Osteocyte (in vitro differentiated cells): ENCODE measurements around the gene NIM1K. TPM values are rescaled to one million over a fixed set of nuclear protein-coding genes. Genes with fewer than 3 reads are reported as not detected.
A peak's percentile ranks its signal among the peaks of the same experiment; 100 is the strongest.
"Not testable (repeated sequence)": the region's sequence is repeated elsewhere in the genome, so short reads cannot be mapped to it uniquely, and the experiment has no call there.

Experiments
- DNase-seq: peaks from one replicate; pipeline ENCODE4 v3.0.0; 2021; ENCODE audit warnings: mixed read lengths; ENCODE audit not compliant: unreplicated experiment; ENCODE audit errors: extremely low spot score
- H3K27ac Mint-ChIP-seq: one replicate; pipeline ENCODE4 v1.8.0; 2021; ENCODE audit warnings: mild to moderate bottlenecking, mixed read lengths; ENCODE audit not compliant: unreplicated experiment
- H3K27me3 Mint-ChIP-seq: one replicate; pipeline ENCODE4 v1.8.0; 2021; ENCODE audit warnings: mixed read lengths; ENCODE audit not compliant: unreplicated experiment
- H3K36me3 Mint-ChIP-seq: one replicate; pipeline ENCODE4 v1.8.0; 2021; ENCODE audit warnings: mixed read lengths; ENCODE audit not compliant: unreplicated experiment
- H3K4me1 Mint-ChIP-seq: one replicate; pipeline ENCODE4 v1.8.0; 2021; ENCODE audit warnings: mixed read lengths; ENCODE audit not compliant: unreplicated experiment
- H3K4me3 Mint-ChIP-seq: one replicate; pipeline ENCODE4 v1.8.0; 2021; ENCODE audit warnings: mild to moderate bottlenecking, moderate library complexity, mixed read lengths; ENCODE audit not compliant: unreplicated experiment
- H3K9me3 Mint-ChIP-seq: one replicate; pipeline ENCODE4 v1.8.0; 2021; ENCODE audit warnings: mixed read lengths; ENCODE audit not compliant: unreplicated experiment
- CTCF ChIP-seq: fragments of 200-600 bp; sonication (generic); IDR thresholded peaks from 2 replicates; pipeline ENCODE4 v1.5.0; 2021; ENCODE audit warnings: antibody characterized with exemption, mild to moderate bottlenecking, moderate library complexity
- total RNA-seq: library from RNA; stranded (reverse); gene quantifications from 2 replicates; pipeline ENCODE4 v1.2.1, GENCODE V29; 2021

The NIM1K gene
- total RNA-seq, 1 donor from 2014 or later = 0.43 TPM

DNA sequence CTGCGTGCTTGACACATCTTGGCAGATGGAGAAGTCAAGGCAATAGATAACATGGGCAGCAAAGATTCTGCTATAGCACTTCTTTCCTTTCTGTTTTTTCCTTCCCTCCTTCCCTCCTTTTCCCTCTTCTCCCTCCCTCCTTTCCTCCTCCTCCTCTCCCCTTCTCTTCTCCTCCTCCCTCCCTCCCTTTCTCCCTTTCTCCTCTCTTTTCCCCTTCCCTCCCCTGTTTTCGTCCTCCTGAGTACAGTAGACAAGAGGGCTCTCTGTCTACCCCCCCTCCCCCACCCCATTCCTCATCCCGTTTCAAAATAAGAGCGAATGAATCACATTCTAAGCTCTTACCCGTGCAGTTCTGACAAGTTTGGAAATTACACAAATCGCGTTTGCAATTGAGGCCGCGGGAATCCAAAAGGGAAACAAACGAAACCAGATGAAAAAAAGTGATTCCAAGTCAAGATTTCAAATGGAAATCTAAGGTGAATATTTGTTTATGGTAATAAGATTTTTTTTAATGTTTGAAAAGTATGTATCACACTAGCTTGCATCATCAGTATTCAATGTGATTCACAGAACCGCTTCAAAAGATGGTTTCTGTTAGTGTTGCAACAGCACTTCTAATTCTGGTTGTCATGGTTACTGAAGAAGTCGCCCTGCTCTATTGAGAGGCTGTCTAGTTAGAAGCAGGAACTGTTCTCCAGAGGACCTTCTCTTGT is 1.3 kb downstream of the NIM1K start:
- H3K4me3 Mint-ChIP-seq = peak overlapping the region; percentile 80
- H3K9me3 Mint-ChIP-seq = no peaks in the 10 kb centered on the region
- no peaks in the 10 kb centered on the region for H3K36me3 Mint-ChIP-seq
- H3K27me3 Mint-ChIP-seq = peaks cover 6% of the 10 kb centered on the region
- no peak for DNase-seq
- TF ChIP-seq CTCF = no peak
- peak overlapping the region; percentile 83 for H3K27ac Mint-ChIP-seq
- H3K4me1 Mint-ChIP-seq = peaks cover 21% of the 10 kb centered on the region

GRCh38 chr5:43193894-43194265 is 1.9 kb downstream of the NIM1K start:
- Mint-ChIP-seq H3K27ac (peak overlapping the region; percentile 83), H3K27me3 (peaks cover 6% of the 10 kb centered on the region), H3K9me3 (no peaks in the 10 kb centered on the region), H3K36me3 (no peaks in the 10 kb centered on the region), H3K4me3 (peak overlapping the region; percentile 80), H3K4me1 (peaks cover 21% of the 10 kb centered on the region)
- no peak for DNase-seq
- TF ChIP-seq CTCF = no peak

GRCh38 chr5:43195670-43196265 is 3.7 kb downstream of the NIM1K start:
- no peak overlapping the region for H3K4me3 Mint-ChIP-seq
- H3K36me3 Mint-ChIP-seq = no peaks in the 10 kb centered on the region
- no peak overlapping the region for H3K27ac Mint-ChIP-seq

DNA sequence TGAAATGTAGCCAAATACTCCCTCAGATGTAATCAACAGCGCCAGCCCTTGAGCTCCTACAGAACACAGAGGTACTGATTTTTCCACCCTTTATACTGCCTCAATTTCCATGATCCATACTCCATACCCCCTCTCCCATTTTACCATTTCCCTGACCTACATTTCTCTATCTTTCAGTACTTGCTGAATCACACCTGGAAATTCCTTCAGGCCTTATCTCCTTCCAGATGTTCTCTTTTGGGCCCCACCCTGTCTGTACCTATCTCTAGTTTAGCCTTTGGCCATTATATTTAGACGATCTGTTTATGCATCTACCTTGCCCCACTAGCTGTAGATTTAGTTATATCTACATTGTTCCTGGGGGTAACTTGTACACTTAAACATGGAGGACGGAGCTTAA is 5.5 kb downstream of the NIM1K start:
- peaks cover 6% of the 10 kb centered on the region for H3K27me3 Mint-ChIP-seq
- DNase-seq = no peak
- no peaks in the 10 kb centered on the region for H3K9me3 Mint-ChIP-seq
- peaks cover 15% of the 10 kb centered on the region for H3K4me1 Mint-ChIP-seq
- no peak overlapping the region for H3K27ac Mint-ChIP-seq
- H3K4me3 Mint-ChIP-seq = no peak overlapping the region
- H3K36me3 Mint-ChIP-seq = no peaks in the 10 kb centered on the region
- no peak for TF ChIP-seq CTCF

More at GRCh38 chr5:43195670-43196265, 3.7 kb downstream of the NIM1K start:
- Mint-ChIP-seq H3K9me3 (no peaks in the 10 kb centered on the region), H3K27me3 (peaks cover 6% of the 10 kb centered on the region), H3K4me1 (peaks cover 21% of the 10 kb centered on the region)
- no peak for TF ChIP-seq CTCF
- DNase-seq = no peak

DNA sequence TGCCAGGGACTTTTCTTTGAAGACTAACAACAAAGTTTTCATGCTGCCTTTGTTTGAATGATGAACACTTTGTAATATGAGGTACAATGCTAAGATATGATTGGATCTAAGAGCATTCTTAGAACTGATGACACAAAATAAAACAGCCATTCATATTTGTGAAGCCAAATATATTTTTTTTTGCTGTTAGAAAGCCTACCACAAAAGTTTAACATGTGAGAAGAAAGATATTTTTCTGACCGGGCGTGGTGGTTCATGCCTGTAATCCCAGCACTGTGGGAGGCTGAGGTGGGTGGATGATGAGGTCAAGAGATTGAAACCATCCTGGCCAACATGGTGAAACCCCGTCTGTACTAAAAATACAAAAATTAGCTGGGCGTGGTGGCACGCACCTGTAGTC is 9.4 kb downstream of the NIM1K start:
- H3K27ac Mint-ChIP-seq, DNase-seq, H3K27me3 Mint-ChIP-seq, H3K4me1 Mint-ChIP-seq, H3K36me3 Mint-ChIP-seq, H3K4me3 Mint-ChIP-seq, H3K9me3 Mint-ChIP-seq: not testable (repeated sequence)
